Erythroblast (primary cell): ENCODE measurements around the gene ZBTB44.
"Not testable (repeated sequence)": the region's sequence is repeated elsewhere in the genome, so short reads cannot be mapped to it uniquely, and the experiment has no call there.

Experiments used
- DNase-seq, 2 experiments: peaks; one replicate each; lab custom pipeline; 2025; lab: John Stamatoyannopoulos, UW
- GATA1 ChIP-seq: IDR thresholded peaks from 2 replicates; pipeline ENCODE4 v1.6.1; 2011; ENCODE audit warnings: low read depth, mild to moderate bottlenecking, control low read depth, low read length, moderate library complexity
- POLR2A ChIP-seq: IDR thresholded peaks from 2 replicates; pipeline ENCODE4 v1.6.1; 2011; ENCODE audit warnings: mild to moderate bottlenecking, low read length

ZBTB44 gene, protein sequence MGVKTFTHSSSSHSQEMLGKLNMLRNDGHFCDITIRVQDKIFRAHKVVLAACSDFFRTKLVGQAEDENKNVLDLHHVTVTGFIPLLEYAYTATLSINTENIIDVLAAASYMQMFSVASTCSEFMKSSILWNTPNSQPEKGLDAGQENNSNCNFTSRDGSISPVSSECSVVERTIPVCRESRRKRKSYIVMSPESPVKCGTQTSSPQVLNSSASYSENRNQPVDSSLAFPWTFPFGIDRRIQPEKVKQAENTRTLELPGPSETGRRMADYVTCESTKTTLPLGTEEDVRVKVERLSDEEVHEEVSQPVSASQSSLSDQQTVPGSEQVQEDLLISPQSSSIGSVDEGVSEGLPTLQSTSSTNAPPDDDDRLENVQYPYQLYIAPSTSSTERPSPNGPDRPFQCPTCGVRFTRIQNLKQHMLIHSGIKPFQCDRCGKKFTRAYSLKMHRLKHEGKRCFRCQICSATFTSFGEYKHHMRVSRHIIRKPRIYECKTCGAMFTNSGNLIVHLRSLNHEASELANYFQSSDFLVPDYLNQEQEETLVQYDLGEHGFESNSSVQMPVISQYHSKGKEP

DNA sequence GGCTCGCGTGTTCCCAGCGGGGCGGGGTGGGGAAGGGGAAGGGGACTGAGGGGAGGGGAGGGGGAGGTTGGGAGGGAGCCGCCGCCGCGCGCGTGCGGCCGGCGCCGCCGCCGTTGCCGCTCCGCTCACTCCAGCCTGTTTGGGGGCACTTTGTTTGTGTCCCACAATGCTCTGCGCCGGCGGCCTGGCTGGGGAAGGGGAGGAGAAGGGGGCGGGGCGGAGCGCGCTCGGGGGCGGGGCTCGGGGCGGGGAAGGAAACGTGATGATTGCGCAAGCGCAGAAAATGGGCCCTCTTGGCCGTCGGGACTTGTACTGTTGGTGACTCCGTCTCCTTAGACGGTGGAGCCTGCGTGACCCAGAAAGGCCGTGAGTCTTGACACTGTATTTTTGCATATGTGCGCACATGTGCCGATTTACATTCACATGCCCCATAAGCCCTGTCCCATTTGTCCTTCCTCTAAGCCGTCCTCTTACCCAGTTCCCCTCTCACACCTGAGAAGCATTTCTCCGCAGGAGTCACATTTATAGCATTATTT lies at the start of gene ZBTB44:
Gene ZBTB44 (minus strand): TSS at position 168 of the 536 bp plus-strand sequence. CDS start 53,044 bp downstream, outside the sequence.
- TF ChIP-seq POLR2A (peak; percentile 70), GATA1 (no peak)
- peak; percentile 93 to 96 for DNase-seq

DNA sequence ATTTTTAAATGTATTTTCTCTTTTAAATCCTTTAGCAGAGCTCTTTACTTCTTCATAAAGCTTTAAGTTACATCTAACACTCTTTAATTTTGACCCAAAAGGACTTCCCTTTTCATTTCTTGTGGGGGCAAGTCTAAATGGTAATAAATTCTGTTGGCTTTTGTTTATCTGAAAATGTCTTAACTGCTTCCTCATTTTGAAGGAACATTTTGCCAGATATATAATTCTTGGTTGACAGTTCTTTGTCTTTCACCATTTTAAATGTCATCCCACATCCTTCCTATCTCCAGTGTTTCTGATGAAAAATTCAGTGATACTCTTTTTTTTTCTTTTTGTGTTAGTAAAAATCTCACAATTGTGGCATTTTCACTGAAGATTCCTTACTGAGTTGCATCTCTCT lies 44.7 kb upstream of the ZBTB44 start:
- TF ChIP-seq GATA1: no peak
- TF ChIP-seq POLR2A: no peak
- no peak for DNase-seq

DNA sequence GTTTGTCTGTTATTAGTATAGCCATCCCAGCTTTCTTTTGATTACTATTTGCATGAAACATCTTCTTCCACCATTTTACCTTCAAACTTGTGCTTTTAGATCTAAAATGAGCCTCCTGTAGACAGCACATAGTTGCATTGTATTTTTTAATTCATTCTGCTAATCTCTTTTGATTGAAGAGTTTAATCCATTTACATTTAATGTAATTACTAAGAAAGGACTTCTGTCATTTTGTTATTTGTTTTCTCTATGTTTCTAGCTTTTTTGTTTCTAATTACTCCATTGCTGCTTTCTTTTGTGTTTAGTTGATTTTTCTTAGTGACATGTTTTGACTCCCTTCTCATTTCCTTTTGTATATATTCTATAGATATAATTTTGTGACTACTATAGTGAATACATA lies 43.7 kb upstream of the ZBTB44 start:
- TF ChIP-seq GATA1 (no peak), POLR2A (no peak)
- DNase-seq: no peak

DNA sequence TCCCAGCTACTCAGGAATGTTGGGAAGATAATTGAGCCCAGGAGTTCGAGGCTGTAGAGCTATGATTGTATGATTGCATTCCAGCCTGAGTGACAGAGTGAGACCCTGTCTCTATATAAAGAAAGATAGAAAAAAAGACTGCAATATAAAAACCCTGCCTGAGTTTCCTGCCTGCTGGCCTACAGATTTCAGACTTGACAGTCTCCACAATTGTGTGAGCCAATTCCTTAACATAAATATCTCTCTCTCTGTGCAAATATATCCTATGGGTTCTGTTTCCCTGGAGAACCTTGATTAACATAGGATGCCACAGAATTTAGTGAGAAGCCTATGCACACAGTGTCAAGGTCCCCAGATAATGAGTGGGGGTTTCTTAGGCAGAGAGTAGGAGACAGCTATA lies 32.5 kb upstream of the ZBTB44 start:
- no peak for DNase-seq
- no peak for TF ChIP-seq POLR2A
- no peak for TF ChIP-seq GATA1

DNA sequence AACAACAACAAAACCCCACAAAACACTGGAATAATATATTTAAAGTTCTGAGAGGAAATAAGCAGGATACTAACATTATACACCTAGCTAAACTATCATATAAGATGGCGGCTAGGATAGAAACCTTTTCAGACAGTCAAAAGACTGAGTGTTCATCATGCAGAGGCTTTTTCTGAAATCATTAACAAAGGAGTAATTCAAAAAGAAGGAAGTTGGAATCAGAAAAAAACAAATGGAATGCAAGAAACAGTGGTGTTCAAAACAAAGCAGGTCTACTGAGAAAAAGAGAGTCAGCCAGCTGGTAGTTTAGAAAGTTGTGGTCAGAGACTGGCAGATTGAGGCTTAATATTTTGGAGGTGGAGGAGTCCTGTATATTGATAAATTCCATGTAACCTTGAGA lies 30.1 kb upstream of the ZBTB44 start:
- DNase-seq: no peak
- no peak for TF ChIP-seq GATA1
- TF ChIP-seq POLR2A: no peak

DNA sequence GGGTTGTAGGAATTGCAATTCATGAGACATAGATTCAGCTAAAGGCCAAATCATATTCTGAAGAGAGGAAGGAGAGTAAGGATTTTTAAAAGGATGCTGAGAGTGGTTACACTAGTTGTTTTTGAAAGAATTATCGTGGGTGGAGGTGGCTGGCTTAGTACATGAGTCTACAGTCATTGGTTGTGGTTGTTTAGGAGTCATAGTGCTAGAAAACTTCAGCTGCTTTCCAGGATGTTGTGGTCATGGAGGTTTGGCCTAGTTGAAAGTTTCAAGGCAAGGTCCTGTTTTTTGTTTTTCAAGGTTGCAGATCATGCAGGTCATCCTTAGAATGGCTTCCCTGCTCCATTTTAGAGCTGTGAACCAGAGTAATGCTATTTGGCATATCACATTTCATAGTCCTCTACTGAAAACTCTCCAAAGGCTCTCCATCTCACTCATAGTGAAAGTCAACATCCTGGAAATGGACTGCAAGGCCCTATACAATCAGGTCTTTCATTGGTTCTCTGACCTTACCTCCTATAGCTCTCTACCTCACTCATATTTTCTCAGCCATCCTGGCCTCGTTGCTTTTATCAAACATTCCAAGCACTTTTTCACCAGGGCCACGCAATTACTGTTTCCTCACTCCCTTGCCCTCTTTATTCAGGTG lies 26.1 kb upstream of the ZBTB44 start:
- DNase-seq: no peak
- no peak for TF ChIP-seq POLR2A
- no peak for TF ChIP-seq GATA1

DNA sequence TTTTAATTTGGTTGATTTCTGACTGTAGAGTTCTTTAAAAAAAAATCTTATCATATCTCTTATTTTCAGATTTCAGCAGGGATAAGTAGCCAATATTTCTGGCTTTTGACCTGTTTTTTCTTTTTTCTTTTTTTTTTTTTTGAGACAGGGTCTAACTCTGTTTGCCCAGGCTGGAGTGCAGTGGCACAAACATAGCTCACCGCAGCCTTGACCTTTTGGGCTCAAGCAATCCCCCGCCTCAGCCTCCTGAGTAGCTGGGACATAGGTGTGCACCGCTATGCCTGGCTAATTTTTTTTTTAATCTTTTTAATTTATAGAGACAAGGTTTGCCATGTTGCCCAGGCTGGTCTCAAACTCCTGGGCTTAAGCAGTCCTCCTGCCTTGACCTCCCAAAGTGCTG lies 23.9 kb upstream of the ZBTB44 start:
- no peak for DNase-seq
- TF ChIP-seq GATA1 (no peak), POLR2A (no peak)

DNA sequence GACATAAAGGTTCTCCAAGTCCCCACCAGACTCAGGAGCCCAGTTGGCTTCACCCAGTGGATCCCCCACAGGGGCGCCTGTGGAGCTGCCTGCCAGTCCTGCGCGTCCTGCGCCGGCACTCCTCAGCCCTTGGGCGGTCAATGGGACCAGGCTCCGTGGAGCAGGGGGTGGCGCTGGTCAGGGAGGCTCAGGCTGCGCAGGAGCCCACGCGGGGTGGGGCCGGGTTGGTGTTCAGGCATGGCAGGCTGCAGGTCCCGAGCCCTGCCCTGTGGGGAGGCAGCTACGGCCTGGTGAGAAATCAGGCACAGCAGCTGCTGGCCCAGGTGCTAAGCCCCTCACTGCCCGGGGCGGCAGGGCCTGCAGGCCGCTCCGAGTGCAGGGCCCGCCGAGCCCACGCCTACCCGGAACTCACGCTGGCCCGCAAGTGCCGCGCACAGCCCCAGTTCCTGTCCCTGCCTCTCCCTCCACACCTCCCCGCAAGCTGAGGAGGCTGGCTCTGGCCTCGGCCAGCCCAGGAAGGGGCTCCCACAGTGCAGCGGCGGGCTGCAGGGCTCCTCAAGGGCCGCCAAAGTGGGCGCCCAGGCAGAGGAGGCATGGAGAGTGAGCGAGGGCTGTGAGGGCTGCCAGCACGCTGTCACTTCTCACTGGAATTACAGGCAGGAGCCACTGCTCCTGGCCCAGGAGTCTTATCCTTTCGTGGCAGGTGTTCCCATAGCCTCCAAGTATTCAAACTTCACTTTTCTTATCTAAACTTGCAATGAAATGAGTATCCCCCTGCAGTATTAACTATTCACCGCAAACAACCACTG lies 22.8 kb upstream of the ZBTB44 start:
- DNase-seq: no peak
- TF ChIP-seq GATA1 (no peak), POLR2A (no peak)

DNA sequence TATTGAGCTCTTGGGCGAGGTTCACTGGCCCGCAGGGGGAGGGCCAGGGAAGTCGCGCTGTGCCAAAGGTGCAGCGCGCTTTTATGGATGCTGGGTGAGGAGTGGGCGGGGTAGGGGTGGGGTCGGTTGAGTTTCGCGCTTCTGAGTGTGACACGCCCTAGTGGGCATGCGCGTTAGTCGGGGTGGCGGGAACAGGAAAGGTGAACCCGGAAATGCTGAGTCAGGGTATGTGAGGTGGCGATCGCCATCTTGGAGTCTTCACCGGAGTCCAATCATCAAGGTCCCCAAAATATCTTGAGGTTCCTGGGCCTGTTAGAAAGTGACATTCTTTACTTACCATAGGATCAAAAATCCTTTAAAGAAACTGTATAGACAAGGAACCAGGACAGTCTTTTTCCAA lies 16.7 kb upstream of the ZBTB44 start:
- DNase-seq: not testable (repeated sequence)

DNA sequence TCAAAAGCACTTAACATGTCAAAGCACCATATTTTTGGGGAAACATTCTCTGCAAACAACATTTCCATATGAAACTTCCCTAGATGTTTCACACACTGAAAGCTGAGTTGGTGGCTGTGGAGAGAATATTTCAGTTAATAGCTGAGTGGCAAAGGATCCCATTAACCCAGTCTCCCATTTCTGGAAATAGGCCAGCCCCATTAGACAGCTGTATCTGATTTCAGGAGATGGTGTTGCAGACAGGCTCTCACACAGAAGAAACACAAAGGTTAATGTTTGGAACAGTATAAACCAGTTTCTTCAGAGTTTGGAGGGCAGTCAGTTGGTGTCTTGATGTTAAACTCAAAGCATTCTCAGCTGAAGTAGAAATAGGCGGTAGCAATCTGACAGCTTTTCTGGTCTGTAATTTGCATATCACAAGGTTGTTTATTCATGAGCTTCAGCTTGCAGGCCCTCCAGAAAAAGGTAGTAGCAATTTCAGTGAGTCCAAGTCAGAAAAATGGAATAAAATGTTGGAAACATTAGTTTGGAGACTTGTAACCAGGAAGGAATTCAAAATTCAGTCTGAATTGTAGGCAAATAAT lies 15.5 kb upstream of the ZBTB44 start:
- TF ChIP-seq GATA1 (no peak), POLR2A (no peak)
- DNase-seq: no peak

DNA sequence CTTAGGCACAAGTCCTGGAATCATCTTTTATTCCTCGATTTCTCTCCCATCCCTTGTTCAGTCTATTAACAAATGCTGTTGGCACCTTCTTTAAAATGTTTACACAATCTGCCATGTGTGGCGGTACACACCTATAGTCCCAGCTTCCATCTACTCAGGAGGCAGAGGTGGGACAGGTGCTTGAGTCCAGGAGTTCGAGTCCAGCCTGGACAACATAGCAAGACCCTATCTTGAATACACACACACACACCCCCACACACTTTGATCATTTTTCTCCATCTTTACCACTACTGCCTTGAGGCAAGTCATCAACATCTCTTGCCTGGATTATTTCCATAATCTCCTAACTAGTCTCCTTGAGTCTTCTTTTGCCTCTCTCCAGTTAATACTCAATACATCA lies 13.7 kb upstream of the ZBTB44 start:
- TF ChIP-seq GATA1: no peak
- TF ChIP-seq POLR2A: no peak
- DNase-seq: no peak

DNA sequence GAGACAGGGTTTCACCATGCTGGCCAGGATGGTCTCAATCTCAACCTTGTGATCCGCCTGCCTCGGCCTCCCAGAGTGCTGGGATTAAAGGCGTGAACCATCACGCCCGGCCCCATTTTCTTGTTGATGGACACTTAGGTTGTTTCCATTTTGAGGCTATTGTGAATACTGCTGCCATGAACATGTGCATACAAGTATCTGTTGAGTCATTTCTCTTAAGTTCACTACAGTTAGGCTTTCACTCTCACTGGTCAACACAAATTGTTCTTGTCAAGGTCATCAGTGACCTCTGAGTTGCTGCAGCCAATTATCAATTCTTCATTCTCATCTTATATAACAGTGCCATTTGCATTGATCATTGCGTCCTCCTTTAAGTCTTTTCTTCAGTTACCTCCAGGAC lies 13.0 kb upstream of the ZBTB44 start:
- no peak for TF ChIP-seq GATA1
- TF ChIP-seq POLR2A: no peak
- no peak for DNase-seq

DNA sequence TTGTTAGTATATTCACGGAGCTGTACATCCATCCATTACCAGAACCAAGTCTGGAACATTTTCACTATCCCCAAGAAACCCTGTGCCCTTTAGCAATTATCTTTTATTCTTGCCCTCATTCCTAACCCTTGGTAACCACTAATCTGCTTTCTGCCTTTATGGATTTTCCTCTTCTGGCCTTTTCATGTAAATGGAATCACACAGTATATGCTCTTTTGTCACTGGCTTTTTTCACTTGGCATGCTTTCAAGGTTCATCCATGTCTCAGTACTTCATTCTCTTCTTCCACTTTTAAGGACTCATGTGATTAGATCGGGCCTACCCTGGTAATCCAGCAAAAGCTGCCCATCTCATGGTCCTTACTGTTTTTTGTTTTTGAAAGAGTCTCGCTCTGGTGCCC lies 11.0 kb upstream of the ZBTB44 start:
- TF ChIP-seq POLR2A: no peak
- TF ChIP-seq GATA1: no peak
- no peak for DNase-seq
